ENCODE data around the gene STARD5.

STARD5 gene

GRCh38 chr15:81339851-81340250 is 15.9 kb upstream of the STARD5 start:
- no peaks in the 10 kb centered on the region for H4K20me1 ChIP-seq (ENCODE audit: insufficient read depth, low read length)
- H3K4me3 ChIP-seq (ENCODE audit: low read depth in 1 of 2, low read length in 2 of 2): no peak overlapping the region
- no peak overlapping the region for H3K27ac ChIP-seq (ENCODE audit: low read length)
- no peaks in the 10 kb centered on the region for H3K36me3 ChIP-seq (ENCODE audit: insufficient read depth, low read length)
- no peaks in the 10 kb centered on the region for H3K4me1 ChIP-seq (ENCODE audit: insufficient read depth, low read length)
- H3K9ac ChIP-seq (ENCODE audit: low read depth, low read length): no peak overlapping the region
- H3K4me2 ChIP-seq (ENCODE audit: insufficient read depth, low read length): no peak overlapping the region
- DNase-seq: no peak
- H3K79me2 ChIP-seq (ENCODE audit: insufficient read depth, low read length): no peaks in the 10 kb centered on the region
- no peaks in the 10 kb centered on the region for H3K27me3 ChIP-seq (ENCODE audit: insufficient read depth, low read length, poor library complexity)
- H2AFZ ChIP-seq (ENCODE audit: low read depth, low read length): no peak overlapping the region
- no peak for ATAC-seq (ENCODE audit: insufficient read depth, low read depth)
- no peaks in the 10 kb centered on the region for H3K9me3 ChIP-seq (ENCODE audit: insufficient read depth, low read length, severe bottlenecking)
- TF ChIP-seq CTCF (IDR thresholded peaks at IDR 0.05; ENCODE audit: borderline replicate concordance, extremely low read depth, low read length, poor library complexity, severe bottlenecking) (no peak), EZH2 (IDR thresholded peaks at IDR 0.05; ENCODE audit: borderline replicate concordance, low read depth, low read length, severe bottlenecking) (no peak)

DNA sequence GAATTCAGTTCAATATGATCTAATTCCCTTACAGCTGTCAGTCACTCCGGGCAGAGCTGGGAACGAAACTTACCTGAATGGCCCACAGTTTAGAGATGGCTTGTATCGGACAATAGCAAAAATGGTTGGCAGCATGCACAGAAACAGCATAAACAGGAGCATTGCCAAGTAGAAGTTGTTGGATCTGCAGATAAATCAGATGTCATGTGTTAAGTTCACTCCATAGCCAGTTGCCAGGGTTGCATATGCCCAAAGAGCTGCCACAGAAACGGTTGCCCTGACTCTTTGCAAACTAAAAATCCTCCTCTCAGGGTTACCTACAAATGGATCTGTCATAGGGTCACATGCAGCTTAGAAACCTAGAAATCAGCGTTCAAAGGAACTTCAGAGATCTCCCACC is 15.4 kb upstream of the STARD5 start:
- no peak for ATAC-seq (ENCODE audit: insufficient read depth, low read depth)
- TF ChIP-seq CTCF (IDR thresholded peaks at IDR 0.05; ENCODE audit: borderline replicate concordance, extremely low read depth, low read length, poor library complexity, severe bottlenecking) (no peak), EZH2 (IDR thresholded peaks at IDR 0.05; ENCODE audit: borderline replicate concordance, low read depth, low read length, severe bottlenecking) (no peak)
- no peak for DNase-seq

GRCh38 chr15:81338170-81339007 is 14.4 kb upstream of the STARD5 start:
- Histone ChIP-seq H2AFZ (ENCODE audit: low read depth, low read length) (no peak overlapping the region), H3K4me1 (ENCODE audit: insufficient read depth, low read length) (no peaks in the 10 kb centered on the region), H3K79me2 (ENCODE audit: insufficient read depth, low read length) (no peaks in the 10 kb centered on the region), H3K4me3 (ENCODE audit: low read depth in 1 of 2, low read length in 2 of 2) (no peak overlapping the region), H3K9me3 (ENCODE audit: insufficient read depth, low read length, severe bottlenecking) (no peaks in the 10 kb centered on the region), H3K9ac (ENCODE audit: low read depth, low read length) (no peak overlapping the region), H3K27ac (ENCODE audit: low read length) (no peak overlapping the region), H4K20me1 (ENCODE audit: insufficient read depth, low read length) (no peaks in the 10 kb centered on the region), H3K36me3 (ENCODE audit: insufficient read depth, low read length) (no peaks in the 10 kb centered on the region), H3K4me2 (ENCODE audit: insufficient read depth, low read length) (no peak overlapping the region), H3K27me3 (ENCODE audit: insufficient read depth, low read length, poor library complexity) (no peaks in the 10 kb centered on the region)
- ATAC-seq (ENCODE audit: insufficient read depth, low read depth): no peak
- TF ChIP-seq CTCF (IDR thresholded peaks at IDR 0.05; ENCODE audit: borderline replicate concordance, extremely low read depth, low read length, poor library complexity, severe bottlenecking): no peak
- no peak for TF ChIP-seq EZH2 (IDR thresholded peaks at IDR 0.05; ENCODE audit: borderline replicate concordance, low read depth, low read length, severe bottlenecking)
- DNase-seq: no peak

More for the DNA sequence above, 15.4 kb upstream of the STARD5 start:
- no peaks in the 10 kb centered on the region for H4K20me1 ChIP-seq (ENCODE audit: insufficient read depth, low read length)
- no peaks in the 10 kb centered on the region for H3K79me2 ChIP-seq (ENCODE audit: insufficient read depth, low read length)
- no peaks in the 10 kb centered on the region for H3K9me3 ChIP-seq (ENCODE audit: insufficient read depth, low read length, severe bottlenecking)
- no peak overlapping the region for H3K9ac ChIP-seq (ENCODE audit: low read depth, low read length)
- no peak overlapping the region for H2AFZ ChIP-seq (ENCODE audit: low read depth, low read length)
- no peaks in the 10 kb centered on the region for H3K27me3 ChIP-seq (ENCODE audit: insufficient read depth, low read length, poor library complexity)
- H3K4me2 ChIP-seq (ENCODE audit: insufficient read depth, low read length): no peak overlapping the region
- no peaks in the 10 kb centered on the region for H3K36me3 ChIP-seq (ENCODE audit: insufficient read depth, low read length)
- no peak overlapping the region for H3K27ac ChIP-seq (ENCODE audit: low read length)
- H3K4me1 ChIP-seq (ENCODE audit: insufficient read depth, low read length): no peaks in the 10 kb centered on the region
- H3K4me3 ChIP-seq (ENCODE audit: low read depth in 1 of 2, low read length in 2 of 2): no peak overlapping the region

Data from DND-41 (cell line).